Stimulated activated CD4-positive, alpha-beta T cell treated with anti-CD3 and anti-CD28 coated beads, Interleukin-15, amount 100 ng/mL, for 24 hours (primary cell): ENCODE data around the gene CD59.
"Not testable (repeated sequence)": the region's sequence is repeated elsewhere in the genome, so short reads cannot be mapped to it uniquely, and the experiment has no call there.

Experiments
- DNase-seq: peaks from one replicate; pipeline ENCODE4 v3.0.0-alpha.2; 2020

CD59 gene

GRCh38 chr11:33692541-33692940 lies 43.7 kb downstream of the CD59 start:
- no peak for DNase-seq

GRCh38 chr11:33692013-33692504 lies 44.2 kb downstream of the CD59 start:
- DNase-seq = no peak

GRCh38 chr11:33691066-33691864 lies 45.0 kb downstream of the CD59 start:
- no peak for DNase-seq

- DNase-seq = peak; percentile 38
These were observed 45.7 kb downstream of the CD59 start for GRCh38 chr11:33690290-33691065.

GRCh38 chr11:33689501-33689900 lies 46.7 kb downstream of the CD59 start:
- no peak for DNase-seq

- DNase-seq = no peak
These were observed 47.1 kb downstream of the CD59 start for GRCh38 chr11:33689085-33689484.

GRCh38 chr11:33687733-33688479 lies 48.3 kb downstream of the CD59 start:
- peak; percentile 26 for DNase-seq

GRCh38 chr11:33685082-33685481 lies 51.1 kb downstream of the CD59 start:
- no peak for DNase-seq

- DNase-seq = no peak
These were observed 52.1 kb downstream of the CD59 start for GRCh38 chr11:33684003-33684706.

GRCh38 chr11:33682446-33682845 lies 53.8 kb downstream of the CD59 start:
- DNase-seq = no peak

GRCh38 chr11:33682019-33682418 lies 54.2 kb downstream of the CD59 start:
- DNase-seq = no peak

- DNase-seq = not testable (repeated sequence)
These were observed 57.6 kb downstream of the CD59 start for GRCh38 chr11:33678616-33679015.

- DNase-seq = no peak
These were observed 62.0 kb downstream of the CD59 start for GRCh38 chr11:33674035-33674814.

- no peak for DNase-seq
These were observed 64.0 kb downstream of the CD59 start for GRCh38 chr11:33672273-33672672.

- no peak for DNase-seq
These were observed 65.8 kb downstream of the CD59 start for GRCh38 chr11:33670250-33671011.

- no peak for DNase-seq
These were observed 66.5 kb downstream of the CD59 start for GRCh38 chr11:33669598-33670249.

- DNase-seq = no peak
These were observed 67.1 kb downstream of the CD59 start for GRCh38 chr11:33668951-33669596.

GRCh38 chr11:33668468-33668825 lies 67.8 kb downstream of the CD59 start:
- DNase-seq = no peak

- no peak for DNase-seq
These were observed 68.3 kb downstream of the CD59 start for GRCh38 chr11:33667819-33668467.
